Prostate gland (tissue), 2 donors: ENCODE measurements around the gene CBR3. TPM values are rescaled to one million over a fixed set of nuclear protein-coding genes. Genes with fewer than 3 reads are reported as not detected.
"Not testable (repeated sequence)": the region's sequence is repeated elsewhere in the genome, so short reads cannot be mapped to it uniquely, and the experiment has no call there.

Source experiments
- DNase-seq: peaks from one replicate; pipeline ENCODE4 v3.0.0-alpha.2; 2019; ENCODE audit warnings: low spot score
- H3K27ac ChIP-seq, 2 donors: fragments of 200-600 bp; sonication (generic); 2 replicates each; pipeline ENCODE4 v1.5.1; 2017 to 2019
- H3K27me3 ChIP-seq: fragments of 200-600 bp; sonication (generic); replicated peaks from 2 replicates; pipeline ENCODE4 v1.5.1; 2019; ENCODE audit not compliant: insufficient read depth
- H3K36me3 ChIP-seq, 2 donors: fragments of 200-600 bp; sonication (generic); 1 replicate in 1 of 2; 2 replicates in 1 of 2; pipeline versions ENCODE4 v1.5.1 to v1.8.1; 2017 to 2019
- H3K4me1 ChIP-seq: fragments of 200-600 bp; sonication (generic); replicated peaks from 2 replicates; pipeline ENCODE4 v1.5.1; 2019
- H3K4me3 ChIP-seq, 2 donors: fragments of 200-600 bp; sonication (generic); 2 replicates each; pipeline ENCODE4 v1.5.1; 2017 to 2019
- H3K9me3 ChIP-seq: fragments of 200-600 bp; sonication (generic); 2 replicates; pipeline ENCODE4 v1.5.1; 2017
- CTCF ChIP-seq, 4 experiments: fragments of 200-600 bp in 2 of 4; fragments of 450-650 bp in 2 of 4; sonication (generic) in 2 of 4; IDR thresholded peaks; 1 replicate in 3 of 4; 2 replicates in 1 of 4; pipeline ENCODE4 v1.5.1; 2016 to 2019; ENCODE audit warnings: antibody characterized with exemption in 4 of 4, mild to moderate bottlenecking in 2 of 4, moderate library complexity in 2 of 4
- POLR2A ChIP-seq: fragments of 450-650 bp; IDR thresholded peaks from one replicate; pipeline ENCODE4 v1.6.1; 2016; ENCODE audit warnings: antibody characterized with exemption, mild to moderate bottlenecking
- POLR2AphosphoS5 ChIP-seq: sonication (generic); formaldehyde crosslinking; IDR thresholded peaks from one replicate; pipeline ENCODE4 v1.6.1; 2017; ENCODE audit warnings: antibody characterized with exemption
- WGBS: methylation state at CpG from one replicate; pipeline ENCODE4 v1.1.5; 2018; 5-methylcytosine and 5-hydroxymethylcytosine counted together
- intact Hi-C: fragments of 100-400 bp; cut with DNase I; formaldehyde crosslinking; loops from one replicate; pipeline ENCODE4 v1.14.2; 2022
- total RNA-seq, 2 donors: library from RNA; depleted of rRNA; stranded (reverse); fragments of >200 nt; gene quantifications; one replicate each; pipeline ENCODE4 v1.1.0, GENCODE V29; 2016

CBR3 gene
- total RNA-seq, 2 donors from 2014 or later = 18.5 to 41.2 TPM

- intact Hi-C loops = no loop called here
- Histone ChIP-seq H3K4me1 (peaks cover 16% of the 10 kb centered on the region), H3K36me3 (no peaks in the 10 kb centered on the region), H3K9me3 (no peaks in the 10 kb centered on the region), H3K27ac (peak overlapping the region; percentile 75 to 83), H3K4me3 (no peak overlapping the region), H3K27me3 (no peaks in the 10 kb centered on the region)
- TF ChIP-seq CTCF (IDR thresholded peaks at IDR 0.05) (no peak), POLR2AphosphoS5 (no peak), POLR2A (no peak)
- DNase-seq = no peak
- WGBS = 38% methylated on average over 2 of the region's 2 CpGs
These were observed 5.7 kb upstream of the CBR3 start for GRCh38 chr21:36129219-36129618.

DNA sequence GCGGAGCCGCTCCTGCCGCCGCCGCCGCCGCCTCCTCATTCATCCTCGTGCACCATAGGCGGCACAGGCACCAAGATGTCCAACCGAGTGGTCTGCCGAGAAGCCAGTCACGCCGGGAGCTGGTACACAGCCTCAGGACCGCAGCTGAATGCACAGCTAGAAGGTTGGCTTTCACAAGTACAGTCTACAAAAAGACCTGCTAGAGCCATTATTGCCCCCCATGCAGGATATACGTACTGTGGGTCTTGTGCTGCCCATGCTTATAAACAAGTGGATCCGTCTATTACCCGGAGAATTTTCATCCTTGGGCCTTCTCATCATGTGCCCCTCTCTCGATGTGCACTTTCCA lies 4.5 kb upstream of the CBR3 start:
- H3K9me3 ChIP-seq, H3K36me3 ChIP-seq, H3K27me3 ChIP-seq, DNase-seq, intact Hi-C loops: not testable (repeated sequence)
- peak overlapping the region; percentile 35 to 42 for H3K4me3 ChIP-seq
- H3K27ac ChIP-seq = peak overlapping the region in 1 of 2 donors; percentile 83
- peaks cover 16% of the 10 kb centered on the region for H3K4me1 ChIP-seq
- 16% methylated on average over 11 of the region's 18 CpGs for WGBS

GRCh38 chr21:36130839-36131238 lies 4.0 kb upstream of the CBR3 start:
- DNase-seq, H3K27ac ChIP-seq, intact Hi-C loops, H3K36me3 ChIP-seq, H3K27me3 ChIP-seq, H3K9me3 ChIP-seq, H3K4me3 ChIP-seq: not testable (repeated sequence)
- WGBS = 91% methylated on average over 5 of the region's 5 CpGs
- H3K4me1 ChIP-seq = peaks cover 15% of the 10 kb centered on the region

DNA sequence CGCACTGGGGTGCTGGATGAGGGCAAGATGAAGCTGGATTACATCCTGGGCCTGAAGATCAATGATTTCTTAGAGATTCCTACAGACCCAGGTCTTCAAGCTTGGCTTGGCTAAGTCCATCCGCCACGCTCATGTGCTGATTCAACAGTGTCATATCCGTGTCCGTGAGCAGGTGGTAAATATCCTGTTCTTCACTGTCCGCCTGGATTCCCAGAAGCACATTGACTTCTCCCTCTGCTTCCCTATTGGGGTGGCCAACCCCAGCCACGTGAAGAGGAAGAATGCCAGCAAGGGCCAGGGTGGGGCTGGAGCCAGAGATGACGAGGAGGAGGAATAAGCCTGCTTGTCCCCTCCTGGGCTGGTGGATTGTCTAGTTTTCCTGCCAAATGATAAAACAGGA lies 2.2 kb upstream of the CBR3 start:
- 74% methylated on average over 8 of the region's 8 CpGs for WGBS
- intact Hi-C loops = no loop called here
- H3K4me3 ChIP-seq = no peak overlapping the region
- no peaks in the 10 kb centered on the region for H3K36me3 ChIP-seq
- no peaks in the 10 kb centered on the region for H3K9me3 ChIP-seq
- TF ChIP-seq CTCF (IDR thresholded peaks at IDR 0.05) = no peak
- TF ChIP-seq POLR2AphosphoS5 = no peak
- no peak for TF ChIP-seq POLR2A
- H3K4me1 ChIP-seq = peaks cover 2% of the 10 kb centered on the region
- DNase-seq = no peak
- no peaks in the 10 kb centered on the region for H3K27me3 ChIP-seq
- H3K27ac ChIP-seq = peak overlapping the region in 1 of 2 donors; percentile 12

DNA sequence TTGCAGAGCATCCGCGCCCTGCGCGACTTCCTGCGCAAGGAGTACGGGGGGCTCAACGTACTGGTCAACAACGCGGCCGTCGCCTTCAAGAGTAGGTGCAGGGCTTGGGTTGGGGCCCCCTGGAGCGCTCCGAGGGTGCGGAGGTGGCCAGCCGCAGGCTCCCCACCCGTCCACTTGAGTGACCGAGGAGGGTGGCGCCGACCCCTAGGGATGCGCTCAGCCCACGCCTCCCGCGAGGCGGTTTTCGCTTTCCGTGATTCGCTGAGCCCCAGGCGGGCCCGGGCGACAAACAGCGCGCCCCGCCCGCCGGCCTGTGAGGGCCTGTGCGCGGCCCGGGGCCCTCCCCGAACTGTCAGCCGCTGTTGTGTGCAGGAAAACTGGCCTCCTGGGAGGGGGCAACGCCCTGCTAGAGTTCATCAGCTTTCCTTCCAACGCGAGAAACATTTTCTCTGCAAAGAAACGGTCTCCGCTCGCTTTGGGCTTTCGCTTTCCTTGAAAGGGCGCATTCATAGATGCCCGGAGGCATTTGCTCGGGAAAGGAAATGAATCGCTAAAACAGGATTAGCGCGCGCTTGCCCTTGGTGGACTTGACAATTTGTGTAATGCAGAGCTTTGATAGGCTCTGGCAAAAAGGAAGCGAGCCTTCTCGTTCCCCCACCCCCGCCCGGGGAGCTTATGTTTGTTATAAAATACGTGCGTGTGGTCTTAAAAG lies 668 bp downstream of the CBR3 start:
- Histone ChIP-seq H3K27ac (peak overlapping the region; percentile 83 to 88), H3K9me3 (no peaks in the 10 kb centered on the region), H3K4me3 (peak overlapping the region; percentile 59 to 65), H3K27me3 (no peaks in the 10 kb centered on the region), H3K4me1 (no peaks in the 10 kb centered on the region), H3K36me3 (no peaks in the 10 kb centered on the region)
- WGBS = 2% methylated on average over 57 of the region's 60 CpGs
- DNase-seq = peak; percentile 63
- peak; percentile 42 for TF ChIP-seq POLR2AphosphoS5
- no peak for TF ChIP-seq POLR2A
- TF ChIP-seq CTCF (IDR thresholded peaks at IDR 0.05) = no peak
- intact Hi-C loops = loop anchor here (5.0 kb wide), 1 partner anchor 197 kb away; no protein-coding TSS in a partner anchor

DNA sequence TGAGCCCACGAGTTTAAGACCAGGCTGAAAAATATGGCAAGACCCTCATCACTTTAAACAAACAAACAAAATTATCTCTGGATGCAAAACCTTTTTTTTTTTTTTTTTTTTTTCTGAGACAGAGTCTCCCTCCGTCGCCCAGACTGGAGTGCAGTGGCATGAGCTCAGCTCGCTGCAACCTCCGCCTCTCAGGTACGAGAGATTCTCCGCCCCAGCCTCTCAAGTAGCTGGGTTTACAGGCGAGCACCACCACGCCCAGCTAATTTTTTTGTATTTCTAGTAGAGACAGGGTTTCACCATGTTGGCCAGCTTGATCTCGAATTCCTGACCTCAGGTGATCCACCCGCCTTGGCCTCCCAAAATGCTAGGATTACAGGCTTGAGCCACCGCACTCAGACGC lies 4.9 kb downstream of the CBR3 start:
- WGBS = 97% methylated on average over 13 of the region's 13 CpGs
- H3K27ac ChIP-seq, H3K36me3 ChIP-seq, H3K9me3 ChIP-seq, H3K4me3 ChIP-seq, H3K27me3 ChIP-seq, DNase-seq, H3K4me1 ChIP-seq: not testable (repeated sequence)
- intact Hi-C loops = loop anchor here (5.0 kb wide), 3 partner anchors 68 to 193 kb away; partner anchors contain the start of gene MORC3
